Trophoblast cell (in vitro differentiated cells and primary cell): ENCODE data around the gene TSPAN9.
A peak's percentile ranks its signal among the peaks of the same experiment; 100 is the strongest.

Experiments
- DNase-seq, 2 donors: peaks; one replicate each; pipeline ENCODE4 v3.0.0-alpha.2; 2016
- H2AFZ ChIP-seq: 2 replicates; pipeline ENCODE4 v1.6.1; 2013; ENCODE audit warnings: low read length, moderate library complexity, mild to moderate bottlenecking; ENCODE audit not compliant: insufficient read depth, poor library complexity
- H2AK5ac ChIP-seq: 2 replicates; pipeline ENCODE4 v1.6.1; 2013; ENCODE audit warnings: mild to moderate bottlenecking, low read length
- H2BK120ac ChIP-seq: 2 replicates; pipeline ENCODE4 v1.6.1; 2013; ENCODE audit warnings: low read length, mild to moderate bottlenecking, moderate library complexity; ENCODE audit not compliant: insufficient read depth, poor library complexity
- H2BK12ac ChIP-seq: 2 replicates; pipeline ENCODE4 v1.6.1; 2013; ENCODE audit warnings: mild to moderate bottlenecking, low read length, moderate library complexity
- H2BK5ac ChIP-seq: 2 replicates; pipeline ENCODE4 v1.6.1; 2013; ENCODE audit warnings: low read length, low read depth, moderate library complexity, mild to moderate bottlenecking; ENCODE audit not compliant: poor library complexity
- H3K14ac ChIP-seq: 2 replicates; pipeline ENCODE4 v1.6.1; 2013; ENCODE audit warnings: mild to moderate bottlenecking, low read length
- H3K18ac ChIP-seq: 2 replicates; pipeline ENCODE4 v1.6.1; 2013; ENCODE audit warnings: mild to moderate bottlenecking, low read length
- H3K23ac ChIP-seq: 2 replicates; pipeline ENCODE4 v1.6.1; 2013; ENCODE audit warnings: low read length
- H3K27ac ChIP-seq: 2 replicates; pipeline ENCODE4 v1.5.1; 2013; ENCODE audit warnings: low read depth, mild to moderate bottlenecking, inconsistent platforms, low read length, moderate library complexity
- H3K27me3 ChIP-seq: 2 replicates; pipeline ENCODE4 v1.6.1; 2013; ENCODE audit warnings: inconsistent platforms, mild to moderate bottlenecking, low read length, moderate library complexity; ENCODE audit not compliant: insufficient read depth
- H3K36me3 ChIP-seq, 2 experiments: 1 replicate in 1 of 2; 2 replicates in 1 of 2; pipeline ENCODE4 v1.6.1; 2013; ENCODE audit warnings: low read length in 2 of 2, mild to moderate bottlenecking in 2 of 2, moderate library complexity in 1 of 2; ENCODE audit not compliant: insufficient read depth in 2 of 2, control insufficient read depth in 1 of 2
- H3K4ac ChIP-seq: 2 replicates; pipeline ENCODE4 v1.6.1; 2013; ENCODE audit warnings: low read depth, mild to moderate bottlenecking, low read length, moderate library complexity
- H3K4me1 ChIP-seq, 2 experiments: 1 replicate in 1 of 2; 2 replicates in 1 of 2; pipeline ENCODE4 v1.6.1; 2013; ENCODE audit warnings: low read length in 2 of 2, mild to moderate bottlenecking in 2 of 2, moderate library complexity in 1 of 2; ENCODE audit not compliant: insufficient read depth in 2 of 2, control insufficient read depth in 1 of 2
- H3K4me2 ChIP-seq: 2 replicates; pipeline ENCODE4 v1.6.1; 2013; ENCODE audit warnings: inconsistent platforms, mild to moderate bottlenecking, low read length, moderate library complexity
- H3K4me3 ChIP-seq: 2 replicates; pipeline ENCODE4 v1.5.1; 2013; ENCODE audit warnings: mild to moderate bottlenecking, low read depth, low read length, inconsistent platforms
- H3K79me1 ChIP-seq: one replicate; pipeline ENCODE4 v1.6.1; 2013; ENCODE audit warnings: low read length
- H3K79me2 ChIP-seq: 2 replicates; pipeline ENCODE4 v1.6.1; 2013; ENCODE audit warnings: low read length, mild to moderate bottlenecking; ENCODE audit not compliant: control insufficient read depth, insufficient read depth, poor library complexity
- H3K9ac ChIP-seq: 2 replicates; pipeline ENCODE4 v1.6.1; 2013; ENCODE audit warnings: mild to moderate bottlenecking, low read length
- H3K9me3 ChIP-seq: 2 replicates; pipeline ENCODE4 v1.6.1; 2013; ENCODE audit warnings: low read depth, mild to moderate bottlenecking, control low read depth, inconsistent platforms, low read length; ENCODE audit not compliant: insufficient read depth
- H4K12ac ChIP-seq: 2 replicates; pipeline ENCODE4 v1.6.1; 2013; ENCODE audit warnings: low read depth, mild to moderate bottlenecking, low read length, moderate library complexity
- H4K8ac ChIP-seq: 2 replicates; pipeline ENCODE4 v1.6.1; 2013; ENCODE audit warnings: low read depth, mild to moderate bottlenecking, low read length, moderate library complexity
- H4K91ac ChIP-seq: one replicate; pipeline ENCODE4 v1.6.1; 2013; ENCODE audit warnings: low read depth, mild to moderate bottlenecking, low read length, moderate library complexity
- WGBS: extraction: QIAGEN DNeasy Blood & Tissue Kit; methylation state at CpG from one replicate; pipeline ENCODE4 v1.1.7; 2013; ENCODE audit warnings: missing lambda C conversion rate; ENCODE audit not compliant: insufficient read length, insufficient coverage; ENCODE audit errors: extremely low coverage; 5-methylcytosine and 5-hydroxymethylcytosine counted together

TSPAN9 gene

GRCh38 chr12:3323002-3323685, 246.0 kb downstream of the TSPAN9 start:
- no peak for DNase-seq
- Histone ChIP-seq H3K18ac (no peak overlapping the region), H2AK5ac (no peak overlapping the region), H4K91ac (no peak overlapping the region), H3K27ac (no peak overlapping the region), H4K12ac (no peak overlapping the region), H3K9ac (no peak overlapping the region), H4K8ac (no peak overlapping the region), H3K23ac (no peak overlapping the region), H3K4me3 (no peak overlapping the region), H3K4me1 (peaks cover 0 to 2% of the 10 kb centered on the region in 2 experiments), H3K4me2 (no peak overlapping the region), H3K9me3 (peaks cover 3% of the 10 kb centered on the region), H2BK5ac (no peak overlapping the region), H3K79me1 (no peaks in the 10 kb centered on the region), H2AFZ (no peak overlapping the region), H3K4ac (no peak overlapping the region), H3K79me2 (no peaks in the 10 kb centered on the region), H3K36me3 (no peaks in the 10 kb centered on the region), H2BK120ac (no peak overlapping the region), H3K27me3 (no peaks in the 10 kb centered on the region), H2BK12ac (no peak overlapping the region), H3K14ac (no peak overlapping the region)
- WGBS = no CpG with 5 or more reads among the region's 12 CpGs

GRCh38 chr12:3325736-3326135, 248.6 kb downstream of the TSPAN9 start:
- no peak overlapping the region for H3K23ac ChIP-seq
- peaks cover 0 to 2% of the 10 kb centered on the region in 2 experiments for H3K4me1 ChIP-seq
- no peak overlapping the region for H2AK5ac ChIP-seq
- H3K9ac ChIP-seq = no peak overlapping the region
- H4K91ac ChIP-seq = no peak overlapping the region
- no peak overlapping the region for H3K18ac ChIP-seq
- H4K12ac ChIP-seq = no peak overlapping the region
- no peaks in the 10 kb centered on the region for H3K79me2 ChIP-seq
- H3K27me3 ChIP-seq = no peaks in the 10 kb centered on the region
- H4K8ac ChIP-seq = no peak overlapping the region
- no peak overlapping the region for H2BK12ac ChIP-seq
- no peak overlapping the region for H2BK120ac ChIP-seq
- H2AFZ ChIP-seq = no peak overlapping the region
- no peak overlapping the region for H3K4ac ChIP-seq
- no peak overlapping the region for H3K4me3 ChIP-seq
- no peak overlapping the region for H3K4me2 ChIP-seq
- H2BK5ac ChIP-seq = no peak overlapping the region
- no peaks in the 10 kb centered on the region for H3K79me1 ChIP-seq
- H3K14ac ChIP-seq = no peak overlapping the region
- DNase-seq = no peak
- no peak overlapping the region for H3K27ac ChIP-seq
- peaks cover 3% of the 10 kb centered on the region for H3K9me3 ChIP-seq
- H3K36me3 ChIP-seq = no peaks in the 10 kb centered on the region

- peaks cover 0 to 2% of the 10 kb centered on the region in 2 experiments for H3K4me1 ChIP-seq
- H3K18ac ChIP-seq = no peak overlapping the region
- H3K4me3 ChIP-seq = no peak overlapping the region
- no peak overlapping the region for H4K8ac ChIP-seq
- H2AFZ ChIP-seq = no peak overlapping the region
- no CpG with 5 or more reads among the region's 15 CpGs for WGBS
- H3K79me2 ChIP-seq = no peaks in the 10 kb centered on the region
- no peak overlapping the region for H3K14ac ChIP-seq
- no peak for DNase-seq
- no peak overlapping the region for H3K27ac ChIP-seq
- H2BK120ac ChIP-seq = no peak overlapping the region
- H3K27me3 ChIP-seq = no peaks in the 10 kb centered on the region
- no peak overlapping the region for H2BK5ac ChIP-seq
- H3K36me3 ChIP-seq = no peaks in the 10 kb centered on the region
- no peak overlapping the region for H3K9ac ChIP-seq
- no peak overlapping the region for H4K12ac ChIP-seq
- no peaks in the 10 kb centered on the region for H3K79me1 ChIP-seq
- H2BK12ac ChIP-seq = no peak overlapping the region
- H4K91ac ChIP-seq = no peak overlapping the region
- no peak overlapping the region for H3K23ac ChIP-seq
- no peak overlapping the region for H3K4me2 ChIP-seq
- H2AK5ac ChIP-seq = no peak overlapping the region
- H3K9me3 ChIP-seq = peaks cover 3% of the 10 kb centered on the region
- no peak overlapping the region for H3K4ac ChIP-seq
These were observed 249.1 kb downstream of the TSPAN9 start for GRCh38 chr12:3326156-3326849.

- DNase-seq = peak; percentile 12 to 45
- Histone ChIP-seq H2BK12ac (no peak overlapping the region), H4K91ac (no peak overlapping the region), H3K9ac (no peak overlapping the region), H3K27ac (no peak overlapping the region), H3K27me3 (no peaks in the 10 kb centered on the region), H3K9me3 (peaks cover 3% of the 10 kb centered on the region), H3K79me1 (no peaks in the 10 kb centered on the region), H4K12ac (no peak overlapping the region), H3K79me2 (no peaks in the 10 kb centered on the region), H4K8ac (no peak overlapping the region), H3K4me1 (peaks cover 0 to 2% of the 10 kb centered on the region in 2 experiments), H3K4me3 (no peak overlapping the region), H2BK120ac (no peak overlapping the region), H2BK5ac (no peak overlapping the region), H3K4ac (no peak overlapping the region), H2AK5ac (no peak overlapping the region), H2AFZ (no peak overlapping the region), H3K4me2 (no peak overlapping the region), H3K23ac (no peak overlapping the region), H3K18ac (no peak overlapping the region), H3K36me3 (no peaks in the 10 kb centered on the region), H3K14ac (no peak overlapping the region)
- no CpG with 5 or more reads among the region's 17 CpGs for WGBS
These were observed 249.9 kb downstream of the TSPAN9 start for GRCh38 chr12:3326850-3327780.
